Activated CD4-positive, alpha-beta memory T cell treated with anti-CD3 and anti-CD28 coated beads for 36 hours (primary cell): ENCODE measurements around the gene CRABP2. TPM values are rescaled to one million over a fixed set of nuclear protein-coding genes. Genes with fewer than 3 reads are reported as not detected.

Experiments
- CTCF ChIA-PET: fragments of 350-600 bp; sonication (Branson Sonifier 250); formaldehyde crosslinking; loops from one replicate; lab custom pipeline; 2021; ENCODE audit warnings: antibody characterized with exemption, inconsistent platforms; lab: Charles Lee
- POLR2A ChIA-PET: fragments of 350-600 bp; sonication (Branson Sonifier 250); formaldehyde crosslinking; loops from one replicate; lab custom pipeline; 2021; ENCODE audit warnings: antibody characterized with exemption; lab: Charles Lee
- DNase-seq: peaks from one replicate; pipeline ENCODE4 v3.0.0-alpha.2; 2020
- H3K27ac Mint-ChIP-seq: one replicate; pipeline ENCODE4 v1.8.0; 2021; ENCODE audit warnings: mixed read lengths
- H3K27me3 Mint-ChIP-seq: one replicate; pipeline ENCODE4 v1.8.0; 2021; ENCODE audit warnings: mixed read lengths
- H3K36me3 Mint-ChIP-seq: one replicate; pipeline ENCODE4 v1.8.0; 2021; ENCODE audit warnings: mixed read lengths
- H3K4me1 Mint-ChIP-seq: one replicate; pipeline ENCODE4 v1.8.0; 2021; ENCODE audit warnings: low read depth, mixed read lengths
- H3K4me3 Mint-ChIP-seq: one replicate; pipeline ENCODE4 v1.8.0; 2021; ENCODE audit warnings: mild to moderate bottlenecking, mixed read lengths
- H3K9me3 Mint-ChIP-seq: one replicate; pipeline ENCODE4 v1.8.0; 2021; ENCODE audit warnings: mixed read lengths
- intact Hi-C: fragments of 100-400 bp; cut with micrococcal nuclease; formaldehyde crosslinking; loops from one replicate; pipeline ENCODE4 v1.15.1; 2023
- total RNA-seq, 2 experiments: library from RNA; stranded (reverse); gene quantifications; one replicate each; pipeline ENCODE4 v1.2.3, GENCODE V29; 2021

Gene CRABP2
- total RNA-seq, 2 experiments from 2014 or later = 1.1 to 2.3 TPM

GRCh38 chr1:156747742-156748669 is 42.6 kb upstream of the CRABP2 start:
- peak; percentile 15 for DNase-seq
- POLR2A ChIA-PET = interaction anchor here (0.6 to 1.0 kb wide), 3 partner anchors 20 to 243 kb away, joined by 3 to 6 read pairs (median 3); partner anchors contain the start of genes ISG20L2 and METTL25B
- Mint-ChIP-seq H3K27ac (peak overlapping the region; percentile 94), H3K9me3 (no peaks in the 10 kb centered on the region), H3K27me3 (no peaks in the 10 kb centered on the region), H3K4me3 (peak overlapping the region; percentile 93), H3K4me1 (peaks cover 56% of the 10 kb centered on the region), H3K36me3 (peaks cover 61% of the 10 kb centered on the region)
- intact Hi-C loops = no loop called here
- CTCF ChIA-PET = interaction anchor here (1.7 kb wide), 1 partner anchor 22 kb away, joined by 17 read pairs; no protein-coding TSS in a partner anchor

GRCh38 chr1:156746728-156747631 is 41.6 kb upstream of the CRABP2 start:
- POLR2A ChIA-PET = interaction anchor here (0.7 to 1.0 kb wide), 2 partner anchors 19 to 242 kb away, joined by 3 to 6 read pairs; partner anchors contain the start of genes ISG20L2 and METTL25B
- intact Hi-C loops = no loop called here

GRCh38 chr1:156746406-156746727 is 41.0 kb upstream of the CRABP2 start:
- peak overlapping the region; percentile 94 for H3K27ac Mint-ChIP-seq
- H3K27me3 Mint-ChIP-seq = no peaks in the 10 kb centered on the region
- CTCF ChIA-PET = interaction anchor here (1.1 to 2.3 kb wide), 2 partner anchors 20 to 113 kb away, joined by 3 to 16 read pairs; no protein-coding TSS in a partner anchor
- POLR2A ChIA-PET = no interaction called here
- H3K4me3 Mint-ChIP-seq = peak overlapping the region; percentile 30
- H3K36me3 Mint-ChIP-seq = peaks cover 70% of the 10 kb centered on the region
- no peaks in the 10 kb centered on the region for H3K9me3 Mint-ChIP-seq
- intact Hi-C loops = no loop called here
- DNase-seq = no peak
- H3K4me1 Mint-ChIP-seq = peaks cover 68% of the 10 kb centered on the region

More at GRCh38 chr1:156746728-156747631, 41.6 kb upstream of the CRABP2 start:
- Mint-ChIP-seq H3K27me3 (no peaks in the 10 kb centered on the region), H3K4me1 (peaks cover 63% of the 10 kb centered on the region), H3K27ac (peak overlapping the region; percentile 94), H3K36me3 (peaks cover 66% of the 10 kb centered on the region), H3K4me3 (peak overlapping the region; percentile 93), H3K9me3 (no peaks in the 10 kb centered on the region)
- CTCF ChIA-PET = interaction anchor here (1.1 to 2.3 kb wide), 3 partner anchors 21 to 113 kb away, joined by 3 to 17 read pairs (median 16); no protein-coding TSS in a partner anchor
- DNase-seq = peak; percentile 76

GRCh38 chr1:156745881-156746280 is 40.5 kb upstream of the CRABP2 start:
- peaks cover 73% of the 10 kb centered on the region for H3K36me3 Mint-ChIP-seq
- peak overlapping the region; percentile 94 for H3K27ac Mint-ChIP-seq
- intact Hi-C loops = no loop called here
- peak overlapping the region; percentile 30 for H3K4me3 Mint-ChIP-seq
- ChIA-PET CTCF (interaction anchor here (1.1 to 2.3 kb wide), 2 partner anchors 20 to 114 kb away, joined by 3 to 16 read pairs; no protein-coding TSS in a partner anchor), POLR2A (no interaction called here)
- H3K9me3 Mint-ChIP-seq = no peaks in the 10 kb centered on the region
- no peaks in the 10 kb centered on the region for H3K27me3 Mint-ChIP-seq
- DNase-seq = no peak
- H3K4me1 Mint-ChIP-seq = peaks cover 70% of the 10 kb centered on the region

- ChIA-PET POLR2A (no interaction called here), CTCF (interaction anchor here (2.3 kb wide), 1 partner anchor 19 kb away, joined by 16 read pairs; no protein-coding TSS in a partner anchor)
- peak overlapping the region; percentile 94 for H3K27ac Mint-ChIP-seq
- H3K9me3 Mint-ChIP-seq = no peaks in the 10 kb centered on the region
- no peak overlapping the region for H3K4me3 Mint-ChIP-seq
- no peak for DNase-seq
- intact Hi-C loops = loop anchor here (5.0 kb wide), 3 partner anchors 72 to 888 kb away; partner anchors contain the start of genes GON4L, SH2D2A, SMG5 and SYT11
- peaks cover 69% of the 10 kb centered on the region for H3K36me3 Mint-ChIP-seq
- H3K27me3 Mint-ChIP-seq = no peaks in the 10 kb centered on the region
- peaks cover 70% of the 10 kb centered on the region for H3K4me1 Mint-ChIP-seq
These were observed 39.5 kb upstream of the CRABP2 start for GRCh38 chr1:156744786-156745419.

GRCh38 chr1:156744344-156744743 is 39.0 kb upstream of the CRABP2 start:
- POLR2A ChIA-PET = no interaction called here
- Mint-ChIP-seq H3K36me3 (peaks cover 63% of the 10 kb centered on the region), H3K27me3 (no peaks in the 10 kb centered on the region), H3K4me1 (peaks cover 71% of the 10 kb centered on the region), H3K9me3 (no peaks in the 10 kb centered on the region), H3K27ac (peak overlapping the region; percentile 95), H3K4me3 (no peak overlapping the region)
- no peak for DNase-seq
- intact Hi-C loops = loop anchor here (5.0 kb wide), 3 partner anchors 73 to 887 kb away; partner anchors contain the start of genes GON4L, SH2D2A, SMG5 and SYT11
- CTCF ChIA-PET = interaction anchor here (2.3 to 6.1 kb wide), 1 partner anchor 18 kb away, joined by 16 to 64 read pairs; no protein-coding TSS in a partner anchor

GRCh38 chr1:156743367-156744302 is 38.3 kb upstream of the CRABP2 start:
- H3K4me3 Mint-ChIP-seq = no peak overlapping the region
- CTCF ChIA-PET = interaction anchor here (2.0 to 6.1 kb wide), 2 partner anchors 8 to 17 kb away, joined by 11 to 64 read pairs; partner anchors contain the start of gene HDGF
- intact Hi-C loops = loop anchor here (5.0 kb wide), 3 partner anchors 74 to 886 kb away; partner anchors contain the start of genes GON4L, SH2D2A, SMG5 and SYT11
- H3K27ac Mint-ChIP-seq = peak overlapping the region; percentile 95
- DNase-seq = no peak
- POLR2A ChIA-PET = interaction anchor here (1.0 to 4.9 kb wide), 2 partner anchors 15 to 24 kb away, joined by 4 to 90 read pairs; partner anchors contain the start of genes ISG20L2, METTL25B and PRCC
- H3K4me1 Mint-ChIP-seq = peaks cover 70% of the 10 kb centered on the region
- H3K9me3 Mint-ChIP-seq = no peaks in the 10 kb centered on the region
- no peaks in the 10 kb centered on the region for H3K27me3 Mint-ChIP-seq
- H3K36me3 Mint-ChIP-seq = peaks cover 61% of the 10 kb centered on the region

GRCh38 chr1:156742801-156743200 is 37.4 kb upstream of the CRABP2 start:
- POLR2A ChIA-PET = interaction anchor here (1.0 to 4.9 kb wide), 3 partner anchors 9 to 24 kb away, joined by 4 to 90 read pairs (median 48); partner anchors contain the start of genes HDGF, ISG20L2, METTL25B and PRCC
- no peak for DNase-seq
- Mint-ChIP-seq H3K9me3 (no peaks in the 10 kb centered on the region), H3K36me3 (peaks cover 53% of the 10 kb centered on the region), H3K4me1 (peaks cover 63% of the 10 kb centered on the region), H3K27me3 (no peaks in the 10 kb centered on the region), H3K4me3 (no peak overlapping the region), H3K27ac (peak overlapping the region; percentile 95)
- CTCF ChIA-PET = interaction anchor here (2.0 to 6.1 kb wide), 3 partner anchors 9 to 53 kb away, joined by 11 to 64 read pairs (median 11); partner anchors contain the start of gene HDGF
- intact Hi-C loops = loop anchor here (5.0 kb wide), 3 partner anchors 74 to 886 kb away; partner anchors contain the start of genes GON4L, SH2D2A, SMG5 and SYT11

GRCh38 chr1:156742017-156742416 is 36.6 kb upstream of the CRABP2 start:
- Mint-ChIP-seq H3K36me3 (peaks cover 52% of the 10 kb centered on the region), H3K27ac (peak overlapping the region; percentile 95), H3K4me1 (peaks cover 57% of the 10 kb centered on the region), H3K9me3 (no peaks in the 10 kb centered on the region), H3K4me3 (peak overlapping the region; percentile 89), H3K27me3 (no peaks in the 10 kb centered on the region)
- ChIA-PET POLR2A (interaction anchor here (1.8 to 4.9 kb wide), 3 partner anchors 8 to 13 kb away, joined by 11 to 90 read pairs (median 48); partner anchors contain the start of genes HDGF, ISG20L2 and METTL25B), CTCF (interaction anchor here (0.6 to 6.1 kb wide), 8 partner anchors 10 to 97 kb away, joined by 3 to 64 read pairs (median 6); partner anchors contain the start of genes HDGF, ISG20L2 and METTL25B)
- intact Hi-C loops = loop anchor here (5.0 kb wide), 3 partner anchors 75 to 885 kb away; partner anchors contain the start of genes GON4L, SH2D2A, SMG5 and SYT11
- DNase-seq = peak; percentile 66
